GM18858 (cell line): Measurements from ENCODE around the gene PHACTR2.

Source experiments
- ATAC-seq: cut with Tn5 transposase; IDR thresholded peaks from one replicate; pipeline ENCODE4 v1.9.1; 2021; ENCODE audit not compliant: unreplicated experiment

The PHACTR2 gene

DNA sequence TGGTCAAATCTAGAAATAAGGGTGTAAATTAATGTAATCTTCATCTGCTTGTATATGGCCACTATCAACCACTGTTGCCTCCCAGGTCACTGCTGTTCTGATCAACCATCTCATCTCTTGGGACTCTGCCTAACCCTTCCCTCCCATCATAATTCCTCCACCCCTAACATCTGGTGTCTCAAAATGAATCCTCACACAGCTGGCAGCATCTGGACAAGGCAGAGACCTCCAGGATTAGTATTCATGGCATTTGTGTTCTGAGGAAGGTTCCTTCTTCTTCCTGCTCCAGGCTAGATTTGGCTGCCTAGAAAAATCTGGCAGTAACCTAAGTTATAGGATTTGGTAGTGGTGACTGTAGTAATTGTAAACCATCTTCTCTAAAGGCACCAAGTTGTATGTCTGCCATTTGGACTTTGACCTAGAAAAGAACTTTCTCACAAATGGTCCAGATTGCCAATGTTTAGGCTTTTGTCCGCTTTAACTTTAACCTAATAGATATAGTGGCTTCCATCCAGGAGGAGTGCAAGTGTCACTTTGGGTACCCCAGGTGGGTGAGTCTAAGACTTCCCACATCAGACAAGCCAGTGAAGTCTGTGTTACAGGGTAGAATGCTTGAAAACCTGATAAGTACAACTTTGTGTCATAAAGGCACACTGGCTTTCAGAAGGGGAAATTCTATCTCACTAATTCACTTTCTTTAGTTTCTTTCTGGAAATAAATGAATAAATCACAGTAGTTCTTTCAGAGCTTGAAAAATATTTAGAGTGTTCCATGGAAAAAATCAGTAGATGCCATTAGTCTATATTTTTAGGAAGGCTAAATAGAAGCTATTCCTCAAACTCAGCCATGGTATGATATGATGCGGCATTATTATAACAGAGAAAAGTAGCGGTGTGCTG, 3.0 kb upstream of the PHACTR2 start:
- ATAC-seq = no peak

DNA sequence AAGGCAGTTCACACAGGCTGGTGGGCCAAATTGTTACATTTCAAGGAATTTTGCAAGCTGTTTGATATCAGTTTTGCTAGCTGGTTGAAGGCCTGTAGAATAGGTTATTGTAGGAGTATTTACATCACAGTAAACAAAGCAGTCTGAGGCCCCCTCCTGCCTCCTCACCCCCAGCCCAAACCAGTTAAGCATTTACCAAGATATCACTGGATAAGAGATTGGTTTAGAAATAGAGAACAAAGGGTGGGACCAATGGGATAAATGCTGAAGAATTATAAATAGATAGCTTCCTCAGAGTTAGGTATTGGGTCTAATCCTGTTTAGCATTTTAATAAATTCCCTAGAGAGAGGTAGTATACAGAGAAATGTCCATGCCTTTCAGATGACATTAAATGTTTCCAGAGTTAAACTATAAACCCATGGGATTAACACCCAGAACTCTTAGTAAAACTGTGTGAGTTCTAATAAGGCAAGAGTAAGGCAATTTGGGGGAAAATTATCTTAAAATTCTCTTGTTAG, 2.3 kb upstream of the PHACTR2 start:
- no peak for ATAC-seq

DNA sequence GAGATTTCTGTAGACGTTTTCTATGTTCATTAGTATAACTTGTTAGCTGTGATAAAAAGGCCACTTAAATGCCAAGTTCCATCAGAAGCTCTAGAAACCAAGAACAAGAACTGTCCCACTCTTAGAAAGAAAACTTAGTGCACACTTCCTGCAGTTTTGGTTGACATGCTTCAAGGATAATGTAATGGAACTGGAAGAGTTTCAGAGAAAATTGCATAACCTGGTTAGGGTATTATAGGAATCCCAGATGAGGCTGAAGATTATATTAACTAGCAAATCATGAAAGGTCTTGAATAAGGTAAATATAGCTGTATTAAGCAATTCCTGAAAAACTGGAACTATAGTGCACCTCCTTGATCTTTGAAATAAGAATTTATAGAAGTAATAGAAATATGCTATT, 1.8 kb upstream of the PHACTR2 start:
- no peak for ATAC-seq

DNA sequence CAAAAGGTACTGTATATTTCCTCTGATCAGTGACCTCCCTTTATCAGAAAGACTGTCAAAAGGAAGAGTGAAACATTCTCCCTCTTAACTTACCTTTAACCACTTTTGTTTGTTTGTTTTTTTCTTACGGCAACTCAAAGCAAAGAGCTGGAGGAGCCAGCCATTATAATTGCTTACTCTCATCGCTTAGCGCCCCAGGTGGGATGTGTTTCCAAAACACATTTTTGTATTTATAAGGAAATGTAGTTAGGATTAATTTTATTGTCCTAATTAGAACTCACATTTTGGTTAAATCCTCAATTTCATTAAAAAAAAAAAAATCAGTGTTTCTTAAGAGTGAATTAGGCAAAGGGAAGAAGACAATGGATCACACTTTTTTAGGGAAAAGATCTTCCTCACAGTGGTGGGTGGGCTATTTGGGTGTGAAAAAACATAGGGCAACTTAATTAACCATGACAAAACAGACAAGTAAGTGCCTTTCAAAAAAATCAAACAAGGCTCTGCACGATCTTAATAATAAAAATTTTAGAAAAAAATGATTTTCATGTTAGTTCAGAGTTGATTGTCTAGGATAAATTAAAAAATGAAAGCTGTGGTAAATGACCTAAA, 1.2 kb upstream of the PHACTR2 start:
- no peak for ATAC-seq

DNA sequence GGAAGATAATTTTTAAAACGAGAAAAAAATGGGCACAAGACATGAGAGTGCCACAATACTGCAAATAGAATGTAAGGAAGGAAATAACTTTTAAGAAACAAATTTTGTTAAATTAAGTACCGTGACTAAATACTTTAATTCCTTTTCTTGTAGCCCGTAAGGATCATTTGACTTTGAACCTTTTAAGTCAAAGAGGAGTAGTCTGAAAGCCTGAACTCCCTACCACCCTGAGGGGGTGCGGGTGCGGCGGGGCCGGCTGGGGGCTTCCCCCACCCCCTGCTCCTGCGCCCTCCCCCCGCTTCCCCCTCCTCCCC, 231 bp upstream of the PHACTR2 start:
- ATAC-seq = no peak

DNA sequence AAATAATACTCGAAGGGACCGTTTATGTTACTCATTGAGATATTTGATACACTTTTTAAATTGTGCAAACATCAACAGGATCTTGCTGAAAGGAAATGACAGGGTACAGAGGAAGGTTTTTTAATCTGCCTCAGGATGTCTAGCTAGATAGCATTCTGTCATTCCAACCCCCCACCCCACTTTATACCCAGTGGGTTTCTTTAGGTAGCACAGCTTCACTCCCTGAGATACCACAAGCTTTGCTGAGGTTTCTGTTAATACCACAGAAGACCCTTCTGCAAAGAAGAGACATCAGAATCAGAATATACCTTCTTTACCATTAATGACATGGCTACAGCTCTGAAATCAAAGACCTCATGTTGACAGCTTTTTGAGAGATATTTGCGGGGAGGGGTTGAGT, 1.3 kb downstream of the PHACTR2 start:
- ATAC-seq = no peak

DNA sequence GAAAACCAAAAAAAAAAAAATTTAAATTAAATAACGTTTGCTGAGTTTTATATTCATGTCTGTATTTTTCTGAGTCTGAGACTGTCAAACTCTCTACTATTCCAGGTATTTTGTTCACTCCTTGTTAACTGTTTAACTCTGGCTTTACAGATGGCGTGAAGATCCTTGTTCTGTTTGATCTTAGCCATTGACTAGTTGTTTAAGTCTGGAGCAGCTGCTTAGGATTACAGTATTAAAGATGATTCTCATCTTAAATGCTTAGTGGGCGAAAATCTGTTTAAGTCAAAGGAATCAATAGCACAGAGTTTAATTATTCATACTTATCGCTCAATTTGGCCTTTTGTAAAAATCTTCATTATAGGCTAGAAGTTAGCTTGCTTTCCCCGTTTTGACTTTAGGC, 2.4 kb downstream of the PHACTR2 start:
- ATAC-seq = no peak

DNA sequence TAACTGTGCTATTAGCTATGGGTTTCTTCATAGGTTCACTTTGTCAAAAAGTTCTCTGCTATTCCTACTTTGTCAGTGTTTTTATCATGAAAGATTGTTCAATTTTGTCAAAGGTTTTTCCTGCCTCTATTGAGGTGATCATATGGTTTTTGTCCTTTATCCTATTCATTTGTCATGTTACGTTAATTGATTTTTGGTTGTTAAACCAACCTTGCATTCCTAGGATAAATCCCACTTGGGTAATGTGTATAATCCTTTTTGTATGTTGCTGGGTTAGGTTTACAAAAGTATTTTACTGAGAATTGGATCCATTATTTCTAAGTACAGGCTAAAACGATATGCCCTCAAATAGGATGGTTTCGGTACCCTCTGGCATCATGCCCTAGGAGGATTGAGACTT, 5.0 kb downstream of the PHACTR2 start:
- no peak for ATAC-seq

DNA sequence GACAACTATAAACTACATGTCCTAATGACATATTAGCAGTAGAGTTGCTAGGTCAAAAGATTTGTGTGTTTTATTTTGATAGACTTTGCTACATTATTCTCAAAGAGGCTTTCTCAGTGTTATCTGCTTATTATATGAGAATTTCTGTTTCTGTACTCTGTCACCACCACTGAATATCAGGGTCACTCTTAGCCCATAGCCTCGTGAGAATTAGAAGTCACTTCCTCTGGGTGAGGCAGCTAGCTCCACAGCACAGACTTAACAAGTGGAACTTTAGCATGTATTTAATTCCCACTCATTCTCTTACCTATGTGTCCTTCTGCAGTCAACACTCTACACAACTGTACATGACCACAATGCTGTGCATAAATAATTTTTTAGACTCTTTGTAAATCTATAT, 6.7 kb downstream of the PHACTR2 start:
- ATAC-seq = no peak

DNA sequence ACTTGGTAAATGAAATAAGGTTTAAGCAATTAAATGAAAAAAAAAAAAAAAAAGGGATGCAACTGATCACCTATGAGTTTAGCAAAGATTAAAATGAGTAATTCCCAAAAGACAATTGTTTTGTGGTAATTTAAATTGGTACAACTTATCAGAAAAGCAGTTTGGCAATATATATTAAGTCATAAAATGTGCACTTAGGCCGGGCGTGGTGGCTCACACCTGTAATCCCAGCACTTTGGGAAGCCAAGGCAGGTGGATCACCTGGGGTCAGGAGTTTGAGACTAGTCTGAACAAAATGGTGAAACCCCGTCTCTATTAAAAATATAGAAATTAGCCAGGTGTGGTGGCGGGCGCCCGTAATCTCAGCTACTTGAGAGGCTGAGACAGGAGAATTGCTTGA, 7.9 kb downstream of the PHACTR2 start:
- ATAC-seq = no peak

DNA sequence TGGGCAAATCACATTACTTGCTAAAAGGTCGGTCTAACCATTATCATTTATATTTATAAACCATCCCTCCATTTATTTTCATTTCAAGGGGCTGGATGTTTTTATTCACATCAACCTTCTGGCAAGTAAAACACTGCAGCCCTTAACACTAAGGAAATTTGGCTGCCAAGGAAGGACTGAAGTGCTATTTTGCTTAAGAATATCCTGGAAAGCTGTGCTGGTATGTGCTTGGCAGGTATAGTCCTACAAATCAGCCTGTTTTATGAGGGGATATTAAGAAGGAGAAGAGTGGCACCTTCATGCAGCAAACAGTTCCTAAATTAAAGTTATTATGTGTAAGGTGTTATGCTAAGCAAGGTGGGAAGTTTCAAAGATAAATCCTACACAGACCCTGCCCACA, 9.8 kb downstream of the PHACTR2 start:
- no peak for ATAC-seq

DNA sequence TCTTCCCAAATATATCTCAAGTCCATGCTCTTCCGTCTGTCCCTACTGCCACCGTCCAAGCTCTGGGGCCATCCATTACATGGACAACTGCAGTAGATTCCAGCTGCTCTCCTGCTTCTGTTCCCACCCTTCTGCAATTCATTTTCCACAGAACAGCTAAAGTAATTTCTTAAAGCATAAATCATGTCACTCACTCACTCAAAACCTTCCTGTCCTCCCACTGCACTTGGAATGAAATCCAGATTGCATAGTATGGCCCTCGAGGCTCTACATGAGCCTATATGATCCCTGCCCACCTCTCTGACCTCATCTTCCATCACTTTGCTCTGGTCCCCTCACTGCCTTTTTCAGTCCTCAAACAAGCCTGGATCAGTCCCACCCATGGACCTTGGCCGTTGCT, 10.9 kb downstream of the PHACTR2 start:
- no peak for ATAC-seq

DNA sequence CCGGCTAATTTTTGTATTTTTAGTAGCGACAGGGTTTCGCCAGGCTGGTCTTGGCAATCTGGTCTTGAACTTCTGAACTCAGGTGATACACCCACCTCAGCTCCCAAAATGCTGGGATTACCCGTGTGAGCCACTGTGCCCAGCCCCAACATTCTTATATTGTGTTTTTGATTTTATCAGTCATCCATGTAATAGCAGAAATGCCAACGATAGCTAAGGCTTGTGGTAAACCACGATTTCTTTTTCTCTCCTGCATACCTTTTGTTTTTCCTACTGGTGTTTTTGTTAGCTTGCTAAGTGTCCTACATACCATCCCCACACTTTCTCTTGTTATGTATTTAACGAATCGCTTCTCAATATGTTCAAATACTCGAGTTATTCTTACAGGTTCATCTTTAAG, 12.1 kb downstream of the PHACTR2 start:
- no peak for ATAC-seq

DNA sequence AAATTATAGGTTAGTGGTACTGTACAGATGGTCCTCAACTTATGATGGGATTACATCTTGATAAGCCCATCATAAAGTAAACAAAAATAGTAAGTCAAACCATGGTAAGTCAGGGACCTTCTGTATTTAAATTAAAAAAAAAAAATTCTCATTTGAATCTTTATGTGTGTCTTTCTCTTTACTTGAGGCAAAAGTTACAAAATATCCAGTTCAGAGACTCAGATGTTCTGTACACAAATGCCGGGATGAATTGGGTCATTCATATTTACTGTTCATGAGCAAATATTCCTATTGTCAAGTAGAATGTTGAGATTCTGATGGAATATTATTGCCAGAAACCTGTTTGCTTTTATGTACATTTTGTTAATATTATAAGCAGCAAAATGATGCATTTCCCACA, 13.4 kb downstream of the PHACTR2 start:
- ATAC-seq = no peak

DNA sequence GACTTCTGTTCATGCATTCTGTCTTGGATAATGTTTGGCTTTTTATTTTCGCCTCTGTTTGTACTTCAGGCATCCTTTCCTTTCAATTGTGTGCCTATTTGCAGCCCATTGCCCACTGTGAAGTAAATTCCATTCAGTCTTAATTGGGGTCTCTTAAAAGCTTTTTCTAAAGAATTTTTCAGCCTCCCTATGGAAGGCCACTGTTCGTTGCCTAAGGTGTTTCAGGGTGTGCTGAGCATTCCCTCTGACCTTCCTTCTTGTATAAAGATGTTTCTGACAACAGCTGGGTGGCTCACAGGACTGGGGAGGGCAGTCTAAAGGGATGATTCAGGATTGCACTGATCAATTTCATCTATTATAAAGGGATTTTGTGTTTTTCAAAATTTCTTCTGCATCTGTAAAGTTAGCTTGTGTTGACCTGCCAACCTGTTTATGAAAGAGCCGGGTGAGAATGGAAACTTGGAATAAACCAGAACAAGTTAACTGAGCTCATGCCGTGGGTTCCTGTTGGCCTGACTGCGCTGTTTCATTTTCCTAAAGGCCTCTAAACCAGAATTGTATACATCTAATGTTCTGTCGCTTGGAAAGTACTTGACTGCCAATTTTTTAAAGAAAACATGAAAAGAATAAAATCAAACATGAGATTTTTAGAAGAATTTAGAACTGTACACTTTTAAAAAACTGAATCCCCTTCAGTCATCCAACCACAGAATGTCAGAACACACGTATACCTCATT, 14.3 kb downstream of the PHACTR2 start:
- no peak for ATAC-seq

DNA sequence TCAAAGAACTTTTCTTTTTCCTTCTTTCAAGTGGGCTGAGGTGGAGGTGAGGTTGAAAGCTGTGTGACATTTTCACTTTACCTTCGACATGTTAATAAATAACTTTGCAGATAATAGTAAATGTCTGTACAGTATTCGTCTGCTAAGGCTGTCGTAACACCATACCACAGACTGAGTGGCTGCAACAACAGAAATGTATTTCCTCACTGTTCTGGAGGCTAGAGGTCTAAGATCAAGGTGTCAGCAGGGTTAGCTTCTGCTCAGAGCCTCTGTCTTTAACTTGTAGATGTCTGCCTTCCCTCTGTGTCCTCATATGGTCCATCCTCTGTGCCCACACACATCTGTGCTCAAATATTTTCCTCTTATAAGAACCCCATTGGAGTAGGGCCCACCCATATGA, 14.9 kb downstream of the PHACTR2 start:
- no peak for ATAC-seq

DNA sequence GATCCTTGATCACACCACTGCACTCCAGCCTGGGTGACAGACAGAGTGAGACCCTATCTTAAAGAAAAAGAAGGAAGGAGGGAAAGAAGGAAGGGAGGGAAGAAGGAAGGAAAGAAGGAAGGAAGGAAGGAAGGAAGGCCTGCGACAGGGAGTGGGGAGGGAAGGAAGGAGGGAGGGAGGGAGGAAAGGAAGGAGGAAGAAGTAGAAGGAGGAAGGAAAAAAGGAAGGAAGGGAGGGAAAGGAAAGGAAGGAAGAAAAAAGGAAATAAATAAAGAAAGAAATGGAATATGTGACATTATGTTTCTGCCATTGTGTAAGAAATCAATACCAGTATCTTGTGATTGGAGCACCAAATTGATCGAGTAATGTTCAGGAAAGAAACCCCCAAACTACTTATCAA, 16.2 kb downstream of the PHACTR2 start:
- no peak for ATAC-seq

DNA sequence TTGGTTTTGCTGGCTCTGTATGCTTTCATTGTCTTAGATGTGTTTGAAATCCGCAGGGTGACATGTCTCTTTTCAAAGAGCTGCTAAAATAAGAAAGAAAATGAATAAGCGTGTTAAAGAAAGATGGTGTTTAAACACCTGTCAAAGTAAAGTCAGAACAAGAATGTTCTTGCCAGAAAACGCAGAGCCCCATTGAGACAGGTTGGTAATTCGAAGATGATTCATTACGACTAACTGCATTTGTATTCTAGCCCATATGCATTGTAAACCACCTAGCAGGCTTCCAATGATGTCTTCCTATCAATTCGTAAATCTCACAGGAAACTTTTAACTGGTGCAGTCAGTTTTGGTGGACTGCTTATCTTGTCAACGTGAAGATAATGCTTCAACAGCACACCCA, 16.8 kb downstream of the PHACTR2 start:
- ATAC-seq = no peak

DNA sequence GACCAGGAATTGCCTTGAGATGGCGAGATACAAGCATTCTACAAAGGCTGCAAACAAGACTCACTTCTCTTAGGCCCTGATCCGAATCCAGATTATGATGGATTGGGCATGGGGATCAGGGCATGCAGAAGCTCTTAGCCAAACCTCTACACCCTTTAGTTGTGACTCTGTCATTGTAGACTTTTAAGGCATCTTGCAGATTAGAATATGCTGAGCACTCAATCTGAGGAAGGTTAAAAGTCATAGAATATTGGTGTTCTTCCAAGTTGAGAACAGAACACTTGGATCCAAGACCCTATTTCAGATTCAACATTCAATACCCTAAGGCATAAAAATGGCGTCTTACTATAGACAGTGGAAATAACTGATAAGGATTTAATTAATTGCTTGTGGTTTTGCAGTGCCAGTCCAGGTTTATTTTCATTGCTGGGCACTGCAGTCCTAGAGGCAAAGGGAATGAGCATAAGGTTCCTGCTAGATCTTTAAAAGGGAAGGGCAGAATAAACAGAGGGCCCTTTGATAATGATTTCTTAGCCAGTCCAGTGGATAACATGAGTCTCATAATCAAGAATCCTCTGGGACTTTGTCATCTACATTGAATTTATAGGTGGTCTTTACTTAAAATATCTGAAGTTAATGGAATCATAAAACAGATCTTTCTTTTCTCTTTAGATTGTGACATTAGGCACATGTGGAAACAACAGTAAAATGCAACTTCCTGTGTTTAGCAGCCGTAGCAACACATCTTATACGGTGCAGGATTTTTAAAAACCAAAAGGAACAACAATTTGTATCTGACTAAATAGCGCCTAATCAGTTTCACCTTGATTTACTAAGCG, 17.6 kb downstream of the PHACTR2 start:
- ATAC-seq = no peak

DNA sequence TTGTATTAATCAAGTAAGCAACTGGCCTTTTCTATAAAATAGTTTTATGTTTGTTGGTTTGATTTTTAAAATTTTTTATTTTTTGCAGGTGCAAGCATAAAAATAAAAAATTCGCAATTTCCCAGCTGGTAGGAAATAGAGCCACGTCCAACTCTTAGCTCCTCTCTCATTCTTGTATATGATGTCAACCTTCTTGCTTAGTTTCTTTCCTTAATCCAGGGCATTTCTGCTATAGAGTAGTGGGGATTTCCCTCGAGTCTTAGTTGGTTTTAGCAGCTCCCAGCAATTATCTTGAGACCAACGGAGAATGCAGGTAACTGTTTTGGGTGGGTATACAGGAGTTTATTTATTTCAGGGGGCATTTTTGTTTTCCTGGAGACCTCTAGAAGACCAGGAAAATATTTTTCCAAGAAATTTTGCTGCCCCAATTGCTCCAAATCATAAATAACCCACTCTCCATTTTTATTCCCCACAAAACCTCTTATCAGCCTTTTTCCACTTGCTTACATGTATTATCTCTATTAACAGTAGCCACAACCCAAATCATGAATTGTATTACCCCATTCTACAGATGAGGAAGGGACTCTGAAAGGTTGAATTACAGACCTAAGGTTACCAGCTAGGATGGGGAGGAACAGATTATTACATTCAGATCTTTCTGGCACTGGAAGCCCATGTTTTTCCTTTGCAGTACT, 18.4 kb downstream of the PHACTR2 start:
- ATAC-seq = no peak

DNA sequence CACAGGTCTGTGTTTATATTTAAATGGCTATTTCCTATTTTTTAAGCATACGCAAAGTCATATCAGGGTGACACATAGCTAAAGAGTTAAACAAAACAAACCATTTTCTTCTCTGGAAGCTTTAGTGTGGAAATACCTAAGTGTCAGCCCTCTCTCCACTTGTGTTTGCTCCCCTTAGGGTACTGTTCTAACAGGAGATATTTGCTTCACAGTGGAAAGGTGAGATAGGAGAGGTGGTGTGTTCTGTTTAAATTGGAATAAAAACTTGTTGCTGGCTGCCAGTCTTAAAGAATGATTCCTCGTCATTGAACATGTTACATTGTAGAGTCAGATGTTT, 18.9 kb downstream of the PHACTR2 start:
- ATAC-seq = no peak
